Measurements from ENCODE around the gene ELMOD1.

The ELMOD1 gene

GRCh38 chr11:107590460-107591377 lies at the start of gene ELMOD1 (continued):
- no peak for TF ChIP-seq ZNF16 (tag by site-specific recombination; IDR thresholded peaks at IDR 0.05; ENCODE audit: low read depth)
- 0 out of 2 replicates have a peak, but pooled peaks have one; percentile 46 for TF ChIP-seq ZNF324 (tag by site-specific recombination; IDR thresholded peaks at IDR 0.05)
- TF ChIP-seq KLF10 (tag by site-specific recombination; IDR thresholded peaks at IDR 0.05), result 0 out of 2 replicates have a peak, but pooled peaks have one; percentile 16
- TF ChIP-seq ZNF335 (tag by site-specific recombination; conservative IDR thresholded peaks at IDR 0.05), result peak; percentile 74
- no peak for TF ChIP-seq ZNF677 (tag by site-specific recombination; IDR thresholded peaks at IDR 0.05)
- TF ChIP-seq ATF2 (tag by site-specific recombination; IDR thresholded peaks at IDR 0.05; ENCODE audit: low read depth), result no peak
- peak; percentile 85 for TF ChIP-seq PRDM10 (tag by site-specific recombination; IDR thresholded peaks at IDR 0.05)
- TF ChIP-seq, protein P1, sequence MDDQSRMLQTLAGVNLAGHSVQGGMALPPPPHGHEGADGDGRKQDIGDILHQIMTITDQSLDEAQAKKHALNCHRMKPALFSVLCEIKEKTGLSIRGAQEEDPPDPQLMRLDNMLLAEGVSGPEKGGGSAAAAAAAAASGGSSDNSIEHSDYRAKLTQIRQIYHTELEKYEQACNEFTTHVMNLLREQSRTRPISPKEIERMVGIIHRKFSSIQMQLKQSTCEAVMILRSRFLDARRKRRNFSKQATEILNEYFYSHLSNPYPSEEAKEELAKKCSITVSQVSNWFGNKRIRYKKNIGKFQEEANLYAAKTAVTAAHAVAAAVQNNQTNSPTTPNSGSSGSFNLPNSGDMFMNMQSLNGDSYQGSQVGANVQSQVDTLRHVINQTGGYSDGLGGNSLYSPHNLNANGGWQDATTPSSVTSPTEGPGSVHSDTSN (CRISPR knock-in tag; IDR thresholded peaks at IDR 0.05), result peak; percentile 83; the same call in 1 of the 2 replicates
- peak; percentile 79 for TF ChIP-seq GLIS2 (tag by site-specific recombination; IDR thresholded peaks at IDR 0.05)

GRCh38 chr11:107545101-107545514 lies 45.8 kb upstream of the ELMOD1 start:
- CTCF ChIA-PET, result interaction anchor here (0.6 to 10.2 kb wide), 5 partner anchors 14 to 1325 kb away, joined by 3 to 85 read pairs (median 3); partner anchors contain the start of gene ALKBH8

More at GRCh38 chr11:107545101-107545514, 45.8 kb upstream of the ELMOD1 start:
- H3K4me1 ChIP-seq (ENCODE audit: control insufficient read depth, insufficient read depth, low read length), result no peaks in the 10 kb centered on the region
- no peak overlapping the region for H3K4me3 ChIP-seq (ENCODE audit: low read depth, low read length)
- H3K9me3 ChIP-seq (ENCODE audit: control insufficient read depth, insufficient read depth, low read depth, low read length), result no peaks in the 10 kb centered on the region
- POLR2A ChIA-PET, result no interaction called here
- H3K36me3 ChIP-seq (ENCODE audit: control insufficient read depth in 2 of 2, insufficient read depth in 1 of 2, low read length in 2 of 2), result peaks cover 0 to 10% of the 10 kb centered on the region in 2 experiments; a peak in 1 of 3 replicates
- H3K27ac ChIP-seq (ENCODE audit: extremely low read depth, low read depth, low read length), result no peak overlapping the region
- peak; percentile 43; the same call in 1 of the 2 replicates for TF ChIP-seq PRDM6 (tag by site-specific recombination; IDR thresholded peaks at IDR 0.05)
- TF ChIP-seq, protein P2, sequence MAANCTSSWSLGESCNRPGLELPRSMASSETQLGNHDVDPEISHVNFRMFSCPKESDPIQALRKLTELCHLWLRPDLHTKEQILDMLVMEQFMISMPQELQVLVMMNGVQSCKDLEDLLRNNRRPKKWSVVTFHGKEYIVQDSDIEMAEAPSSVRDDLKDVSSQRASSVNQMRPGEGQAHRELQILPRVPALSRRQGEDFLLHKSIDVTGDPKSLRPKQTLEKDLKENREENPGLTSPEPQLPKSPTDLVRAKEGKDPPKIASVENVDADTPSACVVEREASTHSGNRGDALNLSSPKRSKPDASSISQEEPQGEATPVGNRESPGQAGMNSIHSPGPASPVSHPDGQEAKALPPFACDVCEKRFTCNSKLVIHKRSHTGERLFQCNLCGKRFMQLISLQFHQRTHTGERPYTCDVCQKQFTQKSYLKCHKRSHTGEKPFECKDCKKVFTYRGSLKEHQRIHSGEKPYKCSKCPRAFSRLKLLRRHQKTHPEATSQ (tag by site-specific recombination; IDR thresholded peaks at IDR 0.05), result no peak
- peak; percentile 87 for TF ChIP-seq SCRT2 (tag by site-specific recombination; IDR thresholded peaks at IDR 0.05)
- 0 out of 2 replicates have a peak, but pooled peaks have one; percentile 25 for TF ChIP-seq SCRT1 (tag by site-specific recombination; IDR thresholded peaks at IDR 0.05; ENCODE audit: borderline replicate concordance)
